GM15510 (cell line): Measurements from ENCODE around the gene ZBTB12.

Experiments
- POLR2A ChIP-seq: IDR thresholded peaks from 3 replicates; pipeline ENCODE4 v1.6.1; 2011; ENCODE audit warnings: borderline replicate concordance; ENCODE audit not compliant: insufficient read length; ENCODE audit errors: extremely low read depth

The ZBTB12 gene

DNA sequence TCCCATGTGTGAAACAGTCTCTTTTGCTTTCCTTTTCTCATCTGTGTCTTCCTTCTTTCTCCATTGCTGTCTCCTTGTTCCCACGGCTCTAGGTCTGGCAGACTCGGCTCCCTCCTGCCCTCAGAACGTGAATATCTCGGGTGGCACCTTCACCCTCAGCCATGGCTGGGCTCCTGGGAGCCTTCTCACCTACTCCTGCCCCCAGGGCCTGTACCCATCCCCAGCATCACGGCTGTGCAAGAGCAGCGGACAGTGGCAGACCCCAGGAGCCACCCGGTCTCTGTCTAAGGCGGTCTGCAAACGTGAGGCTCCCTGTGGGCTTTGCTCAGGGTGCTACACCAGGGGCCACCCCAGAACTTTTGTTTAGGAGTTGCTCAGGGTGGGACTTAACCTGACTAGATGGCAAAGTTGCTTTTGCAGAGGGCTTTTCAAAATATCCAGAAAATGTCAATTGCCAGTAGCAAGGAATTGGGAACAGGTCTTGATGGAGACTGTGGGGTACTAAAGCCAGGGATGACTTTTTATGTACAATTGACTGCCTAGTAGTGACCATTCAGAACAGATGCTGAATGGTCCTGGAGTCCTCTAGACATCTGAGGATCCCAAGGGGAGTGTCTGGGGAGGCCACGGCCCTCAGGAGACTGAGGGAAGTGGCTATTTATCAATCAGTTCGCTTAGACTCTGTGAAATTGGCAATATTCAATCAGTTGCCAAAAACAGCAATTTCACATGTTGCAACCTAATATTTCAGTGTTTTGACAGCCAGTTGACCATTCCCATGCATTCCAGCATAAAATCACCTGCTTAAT is 26.2 kb upstream of the ZBTB12 start:
- TF ChIP-seq POLR2A, result no peak

DNA sequence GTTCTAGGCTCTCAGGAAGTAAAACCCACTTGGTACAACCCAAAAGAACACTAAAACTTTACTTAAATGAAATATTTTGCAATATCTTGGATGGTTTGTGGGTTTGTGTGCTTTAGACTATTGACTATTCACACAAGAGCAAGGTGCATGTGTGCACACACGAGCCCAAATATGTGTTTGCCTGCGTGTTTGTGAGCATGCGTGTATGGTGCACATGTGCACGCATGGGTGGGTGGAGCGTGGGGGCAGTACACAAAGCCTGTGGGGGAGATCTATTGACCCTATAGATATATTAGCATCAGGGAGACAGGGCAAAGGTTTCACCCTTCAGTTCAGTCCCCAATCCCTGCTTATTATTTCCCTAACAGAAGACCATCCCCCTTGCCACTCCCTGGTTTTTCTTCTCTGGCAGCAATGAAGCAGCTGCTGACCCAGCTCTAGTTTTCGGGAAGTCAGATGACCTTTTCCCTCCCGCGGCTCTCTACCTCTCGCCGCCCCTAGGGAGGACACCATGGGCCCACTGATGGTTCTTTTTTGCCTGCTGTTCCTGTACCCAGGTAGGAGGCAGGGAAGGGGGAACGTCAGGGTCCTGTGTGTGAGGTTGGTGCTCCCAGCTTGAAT is 25.5 kb upstream of the ZBTB12 start, which contains the start of gene C2:
TSS of gene C2 (plus strand) at position 476 of the 621 bp plus-strand sequence. CDS start at position 512, 36 bp downstream.
- no peak for TF ChIP-seq POLR2A

DNA sequence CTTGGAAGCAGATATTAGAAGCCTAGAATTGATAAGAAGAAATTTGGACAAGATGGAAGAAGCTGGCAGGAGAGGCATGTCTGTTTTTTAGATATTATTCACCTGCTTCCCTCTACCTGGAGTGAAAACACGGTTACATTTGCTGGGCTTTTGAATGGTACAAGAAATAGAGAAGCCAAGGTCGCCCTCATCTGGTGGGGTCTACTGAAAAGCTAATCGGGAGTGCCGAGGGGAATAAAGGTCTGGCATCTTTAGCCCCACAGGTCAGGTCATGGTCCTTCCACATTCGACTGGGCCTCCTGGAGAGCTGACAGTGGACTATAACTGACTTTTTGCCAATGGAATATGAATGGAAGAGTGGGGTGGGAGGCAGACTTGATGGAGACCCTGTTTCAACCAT is 21.1 kb upstream of the ZBTB12 start:
- no peak for TF ChIP-seq POLR2A

DNA sequence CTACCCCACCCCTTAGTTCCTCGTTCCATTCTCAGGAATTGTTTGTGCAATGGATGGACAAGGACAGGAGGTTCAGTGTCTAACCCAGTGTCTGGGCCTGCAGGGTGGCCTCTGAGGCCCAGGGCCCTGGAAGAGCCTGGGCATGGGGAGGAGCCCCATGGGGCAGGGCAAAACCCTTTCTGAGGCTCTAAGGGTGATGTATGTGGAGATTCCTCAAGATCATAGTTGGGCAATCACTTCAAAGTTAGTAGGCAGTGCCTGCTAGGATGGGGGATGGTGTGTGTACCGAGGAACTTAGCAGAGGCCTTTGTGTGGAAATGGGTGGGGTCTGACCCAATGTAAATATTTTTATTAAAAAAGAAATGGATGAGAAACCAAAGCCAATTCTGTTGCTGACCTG is 18.9 kb upstream of the ZBTB12 start:
- no peak for TF ChIP-seq POLR2A

DNA sequence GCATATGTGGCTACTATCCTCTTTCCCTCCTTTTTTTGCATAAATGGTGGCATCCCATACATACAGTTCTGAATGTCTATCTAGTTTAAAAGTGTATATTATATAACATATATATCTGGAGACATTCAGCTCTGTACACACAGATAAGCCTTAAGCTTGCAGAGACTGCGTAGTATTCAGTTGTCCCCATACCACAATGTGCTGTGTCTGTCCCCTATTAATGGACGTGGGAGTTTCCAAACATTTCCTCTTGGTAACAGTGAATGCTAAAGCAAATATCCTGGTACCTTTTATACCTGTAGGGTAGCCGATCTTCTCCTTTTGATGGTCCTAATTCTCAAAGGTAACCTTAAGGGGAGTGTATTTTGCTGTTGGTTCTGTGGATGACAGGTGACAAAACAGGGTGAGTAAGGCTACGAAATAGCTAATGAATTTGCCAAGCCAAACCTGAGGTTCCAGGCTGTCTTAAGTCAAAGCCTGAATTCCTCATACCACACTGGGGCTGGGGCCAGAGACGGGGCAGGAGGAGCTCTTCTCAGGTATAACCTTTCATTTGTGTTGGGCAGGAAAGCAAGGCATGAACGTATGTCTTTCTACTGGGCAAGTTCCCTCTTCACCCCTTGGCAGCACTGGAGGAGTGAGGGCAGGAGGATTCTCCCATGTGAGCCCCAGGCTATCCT is 17.9 kb upstream of the ZBTB12 start:
- no peak for TF ChIP-seq POLR2A

DNA sequence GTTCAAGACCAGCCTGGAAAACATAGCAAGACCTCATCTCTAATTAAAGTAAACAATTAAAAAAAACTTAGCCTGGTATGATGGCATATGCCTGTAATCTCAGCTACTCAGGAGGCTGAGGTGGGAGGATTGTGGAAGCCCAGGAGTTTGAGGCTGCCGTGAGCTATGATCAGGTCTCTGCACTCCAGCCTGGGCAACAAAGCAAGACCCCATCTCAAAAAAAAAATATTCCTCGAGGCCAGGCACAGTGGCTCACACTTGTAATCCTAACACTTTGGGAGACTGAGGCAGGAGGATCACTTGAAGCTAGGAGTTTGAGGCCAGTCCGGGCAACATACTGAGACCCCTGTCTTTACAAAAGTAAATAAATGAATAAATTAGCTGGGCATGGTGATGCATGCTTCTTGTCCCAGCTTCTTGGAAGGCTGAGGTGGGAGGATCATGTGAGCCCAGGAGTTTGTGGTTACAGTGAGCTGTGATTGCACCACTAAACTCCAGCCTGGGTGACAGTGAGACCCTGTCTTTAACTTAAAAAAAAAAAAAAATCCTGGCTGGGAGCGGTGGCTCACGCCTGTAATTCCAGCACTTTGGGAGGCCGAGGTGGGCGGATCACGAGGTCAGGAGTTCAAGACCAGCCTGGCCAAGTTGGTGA is 16.3 kb upstream of the ZBTB12 start:
- no peak for TF ChIP-seq POLR2A

DNA sequence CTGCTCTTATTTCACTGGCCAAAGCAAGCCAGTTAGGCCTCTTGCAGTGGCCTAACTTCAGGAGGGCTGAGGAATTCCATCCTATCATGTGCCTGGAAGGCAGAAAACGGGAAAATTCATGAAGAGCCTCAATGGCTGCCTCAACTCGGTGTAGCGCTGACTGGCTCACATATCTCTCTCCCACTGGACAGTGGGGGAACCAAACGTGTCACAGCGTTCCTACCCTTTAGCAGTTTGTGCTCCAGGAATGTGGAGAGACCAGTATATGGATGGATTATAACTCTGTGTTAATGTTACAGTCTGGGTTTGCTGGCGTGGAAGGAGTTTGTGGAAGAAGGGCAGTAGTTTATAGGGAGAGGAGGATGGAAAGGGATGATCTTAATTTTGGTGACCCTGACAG is 13.9 kb upstream of the ZBTB12 start:
- no peak for TF ChIP-seq POLR2A

DNA sequence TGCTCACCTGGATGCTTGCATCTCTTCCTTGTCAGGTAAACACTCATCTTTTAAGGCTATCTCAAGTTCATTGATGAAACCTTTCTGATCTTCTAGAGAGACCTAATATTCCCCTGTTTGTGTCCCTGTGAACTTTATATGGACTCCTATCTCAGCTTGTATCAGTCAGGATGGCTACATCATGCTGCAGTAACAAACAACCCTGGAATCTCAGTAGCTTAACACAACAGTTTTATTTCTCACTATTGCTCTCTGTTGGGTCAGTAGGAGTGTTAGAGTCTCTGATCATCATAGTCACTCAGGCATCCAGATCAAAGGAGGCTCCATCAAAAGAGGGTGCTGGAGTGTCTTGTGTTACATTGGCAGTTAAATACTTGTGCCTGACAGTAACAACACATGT is 13.5 kb upstream of the ZBTB12 start:
- TF ChIP-seq POLR2A, result no peak

DNA sequence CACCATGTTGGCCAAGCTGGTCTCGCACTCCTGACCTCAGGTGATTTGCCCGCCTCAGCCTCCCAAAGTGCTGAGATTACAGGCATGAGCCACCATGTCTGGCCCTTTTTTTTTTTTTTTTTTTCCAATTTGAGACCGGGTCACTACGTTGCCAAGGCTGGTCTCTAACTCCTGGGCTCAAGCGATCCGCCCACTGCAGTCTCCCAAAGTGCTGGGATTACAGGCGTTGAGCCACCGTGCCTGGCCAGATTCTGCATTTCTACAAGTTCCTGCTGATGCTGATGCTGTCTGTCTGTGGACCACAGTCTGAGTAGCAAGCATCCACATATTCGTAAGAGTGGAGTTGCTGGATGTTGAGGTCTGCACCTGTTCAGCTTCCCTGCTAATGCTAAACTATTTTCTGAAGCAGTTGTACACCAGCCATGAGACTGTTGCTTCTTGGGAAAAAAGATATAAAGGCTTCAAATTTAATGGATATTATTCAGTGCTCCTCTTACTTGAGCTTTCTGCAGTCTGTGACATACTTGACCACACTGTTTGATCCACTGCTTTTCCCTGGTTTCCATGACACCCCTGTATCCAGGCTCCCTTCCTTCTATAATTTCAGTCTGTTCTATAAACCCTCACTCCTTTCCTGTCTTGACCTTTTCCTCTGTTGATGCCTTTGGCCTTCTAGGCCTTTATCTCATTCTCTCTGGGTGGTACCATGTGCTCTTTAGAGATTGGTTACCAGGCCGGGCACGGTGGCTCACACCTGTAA is 10.1 kb upstream of the ZBTB12 start:
- no peak for TF ChIP-seq POLR2A

DNA sequence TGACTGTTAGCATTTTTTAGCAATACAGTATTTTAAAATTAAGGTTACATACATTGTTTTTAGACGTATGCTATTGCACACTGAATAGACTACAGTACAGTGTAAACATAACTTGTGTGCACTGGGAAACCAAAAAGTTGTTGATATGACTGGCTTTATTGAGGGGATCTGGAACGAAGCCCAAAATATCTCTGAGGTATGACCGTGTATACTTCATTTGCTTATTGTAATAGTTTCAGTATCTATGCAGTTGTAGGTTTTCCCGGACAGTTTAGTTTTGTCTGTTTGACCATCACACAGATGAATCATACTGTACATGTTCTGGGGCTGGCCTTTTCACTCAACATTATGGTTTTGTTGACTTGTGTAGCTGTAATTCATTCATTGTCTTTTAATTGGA is 6.9 kb upstream of the ZBTB12 start:
- no peak for TF ChIP-seq POLR2A

DNA sequence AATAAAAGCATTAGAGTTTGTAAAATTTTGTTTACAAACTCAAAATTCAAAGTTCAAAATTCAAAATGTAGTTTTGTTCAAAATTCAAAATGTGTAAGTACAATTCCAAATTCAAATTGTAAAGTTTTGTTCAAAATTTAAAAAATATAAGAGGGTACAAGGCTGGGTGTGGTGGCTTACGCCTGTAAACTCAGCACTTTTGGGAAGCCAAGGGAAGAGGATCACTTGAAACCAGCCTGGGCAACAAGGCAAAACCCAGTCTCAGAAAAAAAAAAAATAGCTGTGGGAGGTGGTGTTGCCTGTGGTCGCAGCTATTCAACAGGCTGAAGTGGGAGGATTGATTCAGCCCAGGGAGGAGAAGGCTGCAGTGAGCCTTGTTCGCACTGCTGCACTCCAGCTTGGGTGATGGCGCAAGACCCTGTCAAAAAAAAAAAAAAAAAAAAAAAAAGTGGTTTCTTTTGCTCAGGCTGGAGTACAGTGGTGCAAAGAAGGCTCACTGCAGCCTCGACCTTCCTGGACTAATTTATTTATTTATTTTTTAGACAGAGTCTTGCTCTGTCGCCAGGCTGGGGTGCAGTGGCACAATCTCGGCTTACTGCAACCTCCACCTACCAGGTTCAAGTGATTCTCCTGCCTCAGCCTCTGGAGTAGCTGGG is 5.4 kb upstream of the ZBTB12 start:
- no peak for TF ChIP-seq POLR2A

DNA sequence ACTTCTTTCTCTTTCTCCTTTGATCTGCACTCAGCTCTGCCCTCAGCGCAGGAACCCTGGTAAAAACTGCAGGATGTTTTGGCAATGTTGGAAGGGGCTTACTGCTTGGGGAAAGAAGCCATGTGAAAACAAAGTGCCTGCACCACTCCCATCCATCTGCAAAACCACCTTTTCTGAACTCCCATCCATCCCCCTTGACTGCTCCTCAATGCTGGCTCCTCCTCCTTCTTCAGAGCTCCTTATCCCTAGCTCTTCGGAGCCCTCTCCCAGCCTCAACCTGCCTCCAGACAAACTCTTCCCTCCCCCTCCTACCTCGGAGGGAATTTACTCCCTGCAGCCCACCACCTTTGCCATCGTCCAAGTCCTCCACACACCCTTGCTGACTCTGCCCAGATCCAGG is 4.2 kb upstream of the ZBTB12 start:
- no peak for TF ChIP-seq POLR2A

DNA sequence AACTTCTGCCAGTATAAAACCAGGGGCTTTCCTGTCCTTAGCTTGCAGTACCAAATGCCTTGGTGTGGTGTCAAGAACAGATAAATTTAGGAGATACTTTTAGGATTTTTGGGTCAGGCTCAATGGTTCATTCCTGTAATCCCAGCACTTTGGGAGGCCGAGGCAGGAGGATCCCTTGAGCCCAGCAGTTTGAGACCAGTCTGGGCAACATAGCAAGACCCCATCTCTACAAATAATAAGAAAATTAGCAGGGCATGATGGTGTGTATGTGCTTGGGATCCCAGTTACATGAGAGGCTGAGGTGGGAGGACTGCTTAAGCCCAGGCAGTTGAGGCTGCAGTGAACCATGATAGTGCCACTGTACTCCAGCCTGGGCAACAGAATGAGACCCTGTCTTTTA is 3.2 kb upstream of the ZBTB12 start:
- TF ChIP-seq POLR2A, result no peak

DNA sequence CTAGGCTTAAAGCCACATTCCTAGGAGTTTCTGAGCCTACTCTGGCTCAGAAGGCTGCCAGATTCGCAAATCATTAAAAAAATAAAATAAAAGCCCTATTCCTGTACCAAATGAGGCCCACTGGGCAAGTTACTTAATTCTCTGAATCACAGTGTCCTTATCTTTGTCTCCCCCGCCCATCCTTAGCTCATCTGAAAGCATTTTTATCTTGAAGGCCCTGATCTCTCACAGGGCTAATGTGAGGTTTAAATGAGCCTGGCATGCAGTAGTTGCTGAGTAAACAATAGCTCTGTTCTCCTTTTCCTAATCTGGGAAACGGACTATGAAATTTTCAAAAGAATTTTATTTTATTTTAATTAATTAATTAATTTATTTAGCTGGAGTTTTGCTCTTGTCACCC is 2.1 kb upstream of the ZBTB12 start:
- no peak for TF ChIP-seq POLR2A
